ENCODE data around the gene KRT15.
A peak's percentile ranks its signal among the peaks of the same experiment; 100 is the strongest.

- TF ChIP-seq REST (IDR thresholded peaks at IDR 0.05; ENCODE audit: low read depth, low read length) (no peak), EZH2phosphoT487 (IDR thresholded peaks at IDR 0.05; ENCODE audit: borderline replicate concordance, low read depth) (no peak), YY1 (IDR thresholded peaks at IDR 0.05; ENCODE audit: low read depth) (no peak), GATA2 (CRISPR knock-in tag; IDR thresholded peaks at IDR 0.05) (no peak), POLR2AphosphoS5 (IDR thresholded peaks at IDR 0.05; ENCODE audit: low read depth, low read length) (no peak), TEAD4 (IDR thresholded peaks at IDR 0.05; ENCODE audit: borderline replicate concordance, insufficient read depth) (0 out of 2 replicates have a peak, but pooled peaks have one; percentile 10), EP300 (IDR thresholded peaks at IDR 0.05; ENCODE audit: borderline replicate concordance in 1 of 2, low read depth in 1 of 2, low read length in 1 of 2) (no peak), CTCF (IDR thresholded peaks at IDR 0.05) (no peak), MAX (IDR thresholded peaks at IDR 0.05; ENCODE audit: low read depth) (no peak)
Measured at GRCh38 chr17:41539071-41539492, 20.4 kb upstream of the KRT15 start.

Data from SK-N-SH (cell line).